SK-N-SH treated with all-trans-retinoic acid at 6 μM for 48 hours (cell line): ENCODE measurements around the gene CELSR3.

Experiments used
- ATAC-seq: fragments of 200-7000 bp; cut with Tn5 transposase; 3 replicates; pipeline ENCODE4 v1.9.1; 2020; ENCODE audit warnings: mild to moderate bottlenecking, moderate library complexity
- BACH2 ChIP-seq: fragments of 250-450 bp; sonication (Bioruptor Pico); IDR thresholded peaks from 2 replicates; pipeline ENCODE4 v1.9.0; 2021; ENCODE audit warnings: mild to moderate bottlenecking, borderline replicate concordance
- CSDC2 ChIP-seq: fragments of 250-450 bp; sonication (Bioruptor Pico); IDR thresholded peaks from 2 replicates; pipeline ENCODE4 v1.5.0; 2020; ENCODE audit warnings: mild to moderate bottlenecking, moderate library complexity
- GLIS3 ChIP-seq: fragments of 250-450 bp; sonication (Bioruptor Pico); IDR thresholded peaks from 2 replicates; pipeline ENCODE4 v1.5.0; 2020; ENCODE audit warnings: mild to moderate bottlenecking, moderate library complexity
- ISL1 ChIP-seq: fragments of 250-450 bp; sonication (Bioruptor Pico); IDR thresholded peaks from 2 replicates; pipeline ENCODE4 v2.1.2; 2022; ENCODE audit warnings: mild to moderate bottlenecking, moderate library complexity
- RARB ChIP-seq: fragments of 250-450 bp; sonication (Bioruptor Pico); IDR thresholded peaks from 2 replicates; pipeline ENCODE4 v1.8.0; 2021; ENCODE audit warnings: mild to moderate bottlenecking, moderate library complexity
- SNAI2 ChIP-seq: fragments of 250-450 bp; sonication (Bioruptor Pico); IDR thresholded peaks from 2 replicates; pipeline ENCODE4 v1.5.0; 2020; ENCODE audit warnings: mild to moderate bottlenecking, moderate library complexity
- TCF4 ChIP-seq: fragments of 250-450 bp; sonication (Bioruptor Pico); IDR thresholded peaks from 2 replicates; pipeline ENCODE4 v1.8.0; 2021; ENCODE audit warnings: mild to moderate bottlenecking, moderate library complexity, borderline replicate concordance
- TOX ChIP-seq: fragments of 250-450 bp; sonication (Bioruptor Pico); IDR thresholded peaks from 2 replicates; pipeline ENCODE4 v1.8.0; 2021; ENCODE audit warnings: mild to moderate bottlenecking, moderate library complexity, borderline replicate concordance
- ZC3H10 ChIP-seq: fragments of 250-450 bp; sonication (Bioruptor Pico); IDR thresholded peaks from 2 replicates; pipeline ENCODE4 v1.5.1; 2021; ENCODE audit warnings: mild to moderate bottlenecking, moderate library complexity
- ZFP3 ChIP-seq: fragments of 250-450 bp; sonication (Bioruptor Pico); IDR thresholded peaks from 2 replicates; pipeline ENCODE4 v1.5.0; 2020; ENCODE audit warnings: mild to moderate bottlenecking, moderate library complexity
- ZFP30 ChIP-seq: fragments of 450-650 bp; formaldehyde crosslinking; IDR thresholded peaks from 2 replicates; pipeline ENCODE4 v1.5.0; 2022; ENCODE audit warnings: mild to moderate bottlenecking, moderate library complexity
- ZNF565 ChIP-seq: fragments of 450-650 bp; formaldehyde crosslinking; conservative IDR thresholded peaks from 2 replicates; pipeline ENCODE4 v1.5.0; 2020; ENCODE audit warnings: low read depth, mild to moderate bottlenecking, moderate library complexity
- ZNF8 ChIP-seq: fragments of 450-650 bp; formaldehyde crosslinking; IDR thresholded peaks from 2 replicates; pipeline ENCODE4 v1.5.0; 2020; ENCODE audit warnings: mild to moderate bottlenecking, moderate library complexity
- TF ChIP-seq, protein P1 (sequence below): fragments of 250-450 bp; sonication (Bioruptor Pico); IDR thresholded peaks from 2 replicates; pipeline ENCODE4 v1.8.0; 2021; ENCODE audit warnings: low read depth, mild to moderate bottlenecking, moderate library complexity, borderline replicate concordance
- TF ChIP-seq, protein P2 (sequence below): fragments of 250-450 bp; sonication (Bioruptor Pico); IDR thresholded peaks from 2 replicates; pipeline ENCODE4 v1.8.0; 2020; ENCODE audit warnings: mild to moderate bottlenecking, moderate library complexity, borderline replicate concordance
- TF ChIP-seq, protein P3 (sequence below): fragments of 250-450 bp; sonication (Bioruptor Pico); IDR thresholded peaks from 2 replicates; pipeline ENCODE4 v1.5.1; 2021; ENCODE audit warnings: mild to moderate bottlenecking, moderate library complexity
- TF ChIP-seq, protein P4 (sequence below): fragments of 250-450 bp; sonication (Bioruptor Pico); IDR thresholded peaks from 2 replicates; pipeline ENCODE4 v1.5.1; 2020; ENCODE audit warnings: low read depth, mild to moderate bottlenecking, moderate library complexity
- TF ChIP-seq, protein P5 (sequence below): fragments of 250-450 bp; sonication (Bioruptor Pico); IDR thresholded peaks from 2 replicates; pipeline ENCODE4 v1.5.0; 2020; ENCODE audit warnings: mild to moderate bottlenecking, moderate library complexity

CELSR3 gene

DNA sequence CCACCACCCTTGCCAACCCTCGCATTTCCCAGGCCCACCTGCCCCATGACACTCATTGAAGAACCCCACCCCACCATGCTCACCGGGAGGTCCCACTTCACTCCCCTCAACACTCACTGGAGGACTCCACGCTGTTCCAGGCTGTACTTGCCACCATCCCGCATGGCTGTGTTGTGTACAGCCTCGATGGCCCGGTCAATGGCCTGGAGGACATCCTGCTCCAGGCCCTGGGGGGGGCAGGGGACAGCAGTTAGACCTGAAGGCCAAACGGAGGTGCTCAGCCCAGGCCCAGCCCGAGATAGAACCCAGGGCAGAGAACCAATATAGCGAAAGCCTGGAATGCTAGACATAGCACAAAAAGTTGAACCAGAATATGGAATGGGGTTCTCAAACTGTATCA is 20.1 kb upstream of the CELSR3 start:
- ATAC-seq = no peak
- TF ChIP-seq, protein P1, sequence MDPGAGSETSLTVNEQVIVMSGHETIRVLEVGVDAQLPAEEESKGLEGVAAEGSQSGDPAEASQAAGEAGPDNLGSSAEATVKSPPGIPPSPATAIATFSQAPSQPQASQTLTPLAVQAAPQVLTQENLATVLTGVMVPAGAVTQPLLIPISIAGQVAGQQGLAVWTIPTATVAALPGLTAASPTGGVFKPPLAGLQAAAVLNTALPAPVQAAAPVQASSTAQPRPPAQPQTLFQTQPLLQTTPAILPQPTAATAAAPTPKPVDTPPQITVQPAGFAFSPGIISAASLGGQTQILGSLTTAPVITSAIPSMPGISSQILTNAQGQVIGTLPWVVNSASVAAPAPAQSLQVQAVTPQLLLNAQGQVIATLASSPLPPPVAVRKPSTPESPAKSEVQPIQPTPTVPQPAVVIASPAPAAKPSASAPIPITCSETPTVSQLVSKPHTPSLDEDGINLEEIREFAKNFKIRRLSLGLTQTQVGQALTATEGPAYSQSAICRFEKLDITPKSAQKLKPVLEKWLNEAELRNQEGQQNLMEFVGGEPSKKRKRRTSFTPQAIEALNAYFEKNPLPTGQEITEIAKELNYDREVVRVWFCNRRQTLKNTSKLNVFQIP (CRISPR knock-in tag) = no peak
- TF ChIP-seq, protein P2, sequence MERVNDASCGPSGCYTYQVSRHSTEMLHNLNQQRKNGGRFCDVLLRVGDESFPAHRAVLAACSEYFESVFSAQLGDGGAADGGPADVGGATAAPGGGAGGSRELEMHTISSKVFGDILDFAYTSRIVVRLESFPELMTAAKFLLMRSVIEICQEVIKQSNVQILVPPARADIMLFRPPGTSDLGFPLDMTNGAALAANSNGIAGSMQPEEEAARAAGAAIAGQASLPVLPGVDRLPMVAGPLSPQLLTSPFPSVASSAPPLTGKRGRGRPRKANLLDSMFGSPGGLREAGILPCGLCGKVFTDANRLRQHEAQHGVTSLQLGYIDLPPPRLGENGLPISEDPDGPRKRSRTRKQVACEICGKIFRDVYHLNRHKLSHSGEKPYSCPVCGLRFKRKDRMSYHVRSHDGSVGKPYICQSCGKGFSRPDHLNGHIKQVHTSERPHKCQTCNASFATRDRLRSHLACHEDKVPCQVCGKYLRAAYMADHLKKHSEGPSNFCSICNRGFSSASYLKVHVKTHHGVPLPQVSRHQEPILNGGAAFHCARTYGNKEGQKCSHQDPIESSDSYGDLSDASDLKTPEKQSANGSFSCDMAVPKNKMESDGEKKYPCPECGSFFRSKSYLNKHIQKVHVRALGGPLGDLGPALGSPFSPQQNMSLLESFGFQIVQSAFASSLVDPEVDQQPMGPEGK (CRISPR knock-in tag) = no peak
- TF ChIP-seq CSDC2 = no peak
- TF ChIP-seq, protein P3, sequence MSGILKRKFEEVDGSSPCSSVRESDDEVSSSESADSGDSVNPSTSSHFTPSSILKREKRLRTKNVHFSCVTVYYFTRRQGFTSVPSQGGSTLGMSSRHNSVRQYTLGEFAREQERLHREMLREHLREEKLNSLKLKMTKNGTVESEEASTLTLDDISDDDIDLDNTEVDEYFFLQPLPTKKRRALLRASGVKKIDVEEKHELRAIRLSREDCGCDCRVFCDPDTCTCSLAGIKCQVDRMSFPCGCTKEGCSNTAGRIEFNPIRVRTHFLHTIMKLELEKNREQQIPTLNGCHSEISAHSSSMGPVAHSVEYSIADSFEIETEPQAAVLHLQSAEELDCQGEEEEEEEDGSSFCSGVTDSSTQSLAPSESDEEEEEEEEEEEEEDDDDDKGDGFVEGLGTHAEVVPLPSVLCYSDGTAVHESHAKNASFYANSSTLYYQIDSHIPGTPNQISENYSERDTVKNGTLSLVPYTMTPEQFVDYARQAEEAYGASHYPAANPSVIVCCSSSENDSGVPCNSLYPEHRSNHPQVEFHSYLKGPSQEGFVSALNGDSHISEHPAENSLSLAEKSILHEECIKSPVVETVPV (CRISPR knock-in tag) = no peak
- TF ChIP-seq ISL1 = no peak
- TF ChIP-seq ZFP30 (CRISPR knock-in tag) = no peak
- TF ChIP-seq, protein P4, sequence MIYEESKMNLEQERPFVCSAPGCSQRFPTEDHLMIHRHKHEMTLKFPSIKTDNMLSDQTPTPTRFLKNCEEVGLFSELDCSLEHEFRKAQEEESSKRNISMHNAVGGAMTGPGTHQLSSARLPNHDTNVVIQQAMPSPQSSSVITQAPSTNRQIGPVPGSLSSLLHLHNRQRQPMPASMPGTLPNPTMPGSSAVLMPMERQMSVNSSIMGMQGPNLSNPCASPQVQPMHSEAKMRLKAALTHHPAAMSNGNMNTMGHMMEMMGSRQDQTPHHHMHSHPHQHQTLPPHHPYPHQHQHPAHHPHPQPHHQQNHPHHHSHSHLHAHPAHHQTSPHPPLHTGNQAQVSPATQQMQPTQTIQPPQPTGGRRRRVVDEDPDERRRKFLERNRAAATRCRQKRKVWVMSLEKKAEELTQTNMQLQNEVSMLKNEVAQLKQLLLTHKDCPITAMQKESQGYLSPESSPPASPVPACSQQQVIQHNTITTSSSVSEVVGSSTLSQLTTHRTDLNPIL (CRISPR knock-in tag) = no peak
- TF ChIP-seq ZNF8 = no peak
- TF ChIP-seq BACH2 (CRISPR knock-in tag) = no peak
- no peak for TF ChIP-seq ZFP3
- TF ChIP-seq, protein P5, sequence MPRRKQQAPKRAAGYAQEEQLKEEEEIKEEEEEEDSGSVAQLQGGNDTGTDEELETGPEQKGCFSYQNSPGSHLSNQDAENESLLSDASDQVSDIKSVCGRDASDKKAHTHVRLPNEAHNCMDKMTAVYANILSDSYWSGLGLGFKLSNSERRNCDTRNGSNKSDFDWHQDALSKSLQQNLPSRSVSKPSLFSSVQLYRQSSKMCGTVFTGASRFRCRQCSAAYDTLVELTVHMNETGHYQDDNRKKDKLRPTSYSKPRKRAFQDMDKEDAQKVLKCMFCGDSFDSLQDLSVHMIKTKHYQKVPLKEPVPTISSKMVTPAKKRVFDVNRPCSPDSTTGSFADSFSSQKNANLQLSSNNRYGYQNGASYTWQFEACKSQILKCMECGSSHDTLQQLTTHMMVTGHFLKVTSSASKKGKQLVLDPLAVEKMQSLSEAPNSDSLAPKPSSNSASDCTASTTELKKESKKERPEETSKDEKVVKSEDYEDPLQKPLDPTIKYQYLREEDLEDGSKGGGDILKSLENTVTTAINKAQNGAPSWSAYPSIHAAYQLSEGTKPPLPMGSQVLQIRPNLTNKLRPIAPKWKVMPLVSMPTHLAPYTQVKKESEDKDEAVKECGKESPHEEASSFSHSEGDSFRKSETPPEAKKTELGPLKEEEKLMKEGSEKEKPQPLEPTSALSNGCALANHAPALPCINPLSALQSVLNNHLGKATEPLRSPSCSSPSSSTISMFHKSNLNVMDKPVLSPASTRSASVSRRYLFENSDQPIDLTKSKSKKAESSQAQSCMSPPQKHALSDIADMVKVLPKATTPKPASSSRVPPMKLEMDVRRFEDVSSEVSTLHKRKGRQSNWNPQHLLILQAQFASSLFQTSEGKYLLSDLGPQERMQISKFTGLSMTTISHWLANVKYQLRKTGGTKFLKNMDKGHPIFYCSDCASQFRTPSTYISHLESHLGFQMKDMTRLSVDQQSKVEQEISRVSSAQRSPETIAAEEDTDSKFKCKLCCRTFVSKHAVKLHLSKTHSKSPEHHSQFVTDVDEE (CRISPR knock-in tag) = no peak
- no peak for TF ChIP-seq ZNF565 (CRISPR knock-in tag)

DNA sequence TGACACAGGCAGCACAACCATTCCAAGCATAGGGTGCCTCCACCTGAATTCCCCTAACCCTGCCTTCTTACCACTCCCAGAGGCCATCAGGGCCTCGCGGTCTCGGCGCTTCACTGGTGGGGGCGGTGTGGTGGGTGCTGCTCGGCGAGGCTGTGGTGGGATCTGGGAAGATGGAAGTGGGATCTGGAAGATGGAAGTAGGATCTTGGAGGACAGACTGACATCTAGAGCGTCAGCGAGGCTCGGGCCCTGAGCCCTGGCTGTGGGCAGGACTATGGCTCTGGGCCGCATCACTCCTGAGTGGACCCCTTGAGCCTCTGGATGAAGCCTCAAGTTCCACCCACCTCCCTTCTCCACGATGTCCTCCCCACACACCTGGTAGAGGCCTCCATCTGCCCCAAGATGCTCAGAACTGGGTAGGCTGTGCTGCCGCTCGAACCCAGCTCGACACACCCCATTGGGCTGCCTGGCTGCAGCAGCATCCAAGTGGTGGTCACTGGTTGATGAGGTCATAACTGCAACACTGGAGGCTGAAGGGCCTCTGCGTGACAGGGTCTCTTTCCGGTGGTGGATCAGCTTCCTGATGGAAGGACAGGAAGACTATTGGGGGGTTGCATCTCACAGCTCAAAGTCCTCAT is 19.4 kb upstream of the CELSR3 start:
- TF ChIP-seq ZC3H10 (CRISPR knock-in tag) (no peak), ZFP30 (CRISPR knock-in tag) (no peak), TCF4 (CRISPR knock-in tag) (no peak), GLIS3 (CRISPR knock-in tag) (no peak), BACH2 (CRISPR knock-in tag) (no peak), CSDC2 (no peak)
- ATAC-seq = no peak

DNA sequence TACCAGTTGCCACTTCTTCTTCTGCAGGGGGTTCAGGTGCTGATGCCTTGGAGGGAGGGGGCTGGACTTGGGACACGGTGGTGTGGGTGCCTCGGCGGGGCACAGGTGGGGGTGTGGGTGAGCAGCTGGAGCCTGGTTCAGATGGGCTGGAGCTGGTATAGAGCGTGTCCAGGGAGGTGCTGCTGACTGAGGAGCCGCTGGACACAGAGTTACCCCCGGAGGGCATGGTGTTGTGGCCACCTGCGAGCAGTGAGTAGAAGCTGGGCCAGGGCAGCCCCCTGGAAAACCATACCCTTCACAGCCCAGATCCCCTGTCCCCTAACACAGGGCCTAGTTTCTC is 18.8 kb upstream of the CELSR3 start:
- no peak for TF ChIP-seq ISL1
- TF ChIP-seq TOX (CRISPR knock-in tag) = no peak
- TF ChIP-seq, all 23 proteins: peak for 0
- no peak for ATAC-seq

DNA sequence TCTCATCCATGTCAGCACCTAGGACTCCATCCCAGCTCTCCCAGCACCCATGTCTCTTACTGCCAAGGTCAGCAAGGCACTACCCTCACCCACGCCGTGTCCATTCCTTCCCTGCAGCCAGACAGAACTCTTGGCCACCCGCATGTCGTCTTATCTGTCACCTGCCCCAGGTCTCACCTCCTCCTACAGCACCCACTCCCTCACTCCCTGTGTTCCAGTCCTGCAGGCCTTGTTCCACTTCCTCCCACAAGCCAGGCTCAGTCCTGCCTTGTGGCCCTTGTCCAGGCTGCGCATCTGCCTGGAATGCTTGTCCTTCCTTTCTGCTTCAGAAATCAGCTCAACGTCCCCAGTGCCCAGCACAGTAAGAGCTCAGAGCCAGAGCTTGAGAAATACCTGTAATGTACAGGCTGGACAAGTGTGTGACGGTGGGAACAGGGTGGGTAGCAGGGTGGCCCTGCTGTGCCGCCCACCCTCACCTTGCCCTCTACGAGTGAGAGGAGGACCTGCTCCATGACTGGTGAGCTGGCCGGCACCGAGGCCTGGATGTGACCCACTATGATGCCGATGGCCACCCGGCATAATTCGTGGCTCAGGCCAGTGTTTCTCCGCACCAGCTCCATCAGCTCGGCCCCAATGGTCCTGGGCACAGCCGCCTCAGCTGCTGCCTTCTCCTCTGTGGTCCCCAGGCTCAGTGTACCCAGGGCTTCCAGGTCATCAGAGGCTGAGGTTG is 18.3 kb upstream of the CELSR3 start:
- no peak for ATAC-seq
- TF ChIP-seq, protein P3 (CRISPR knock-in tag) = no peak
- no peak for TF ChIP-seq CSDC2
- TF ChIP-seq TOX (CRISPR knock-in tag) = no peak
- TF ChIP-seq RARB (CRISPR knock-in tag) = no peak
- TF ChIP-seq ZFP30 (CRISPR knock-in tag) = no peak
- no peak for TF ChIP-seq ISL1
- TF ChIP-seq, protein P1 (CRISPR knock-in tag) = no peak
- TF ChIP-seq SNAI2 (CRISPR knock-in tag) = no peak
- TF ChIP-seq GLIS3 (CRISPR knock-in tag) = no peak
- TF ChIP-seq ZC3H10 (CRISPR knock-in tag) = no peak
